Activated CD4-positive, alpha-beta memory T cell treated with anti-CD3 and anti-CD28 coated beads for 36 hours (primary cell): ENCODE measurements around the gene GPR152. TPM values are rescaled to one million over a fixed set of nuclear protein-coding genes. Genes with fewer than 3 reads are reported as not detected.
"Not testable (repeated sequence)": the region's sequence is repeated elsewhere in the genome, so short reads cannot be mapped to it uniquely, and the experiment has no call there.

Experiments
- CTCF ChIA-PET: fragments of 350-600 bp; sonication (Branson Sonifier 250); formaldehyde crosslinking; loops from one replicate; lab custom pipeline; 2021; ENCODE audit warnings: antibody characterized with exemption, inconsistent platforms; lab: Charles Lee
- POLR2A ChIA-PET: fragments of 350-600 bp; sonication (Branson Sonifier 250); formaldehyde crosslinking; loops from one replicate; lab custom pipeline; 2021; ENCODE audit warnings: antibody characterized with exemption; lab: Charles Lee
- DNase-seq: peaks from one replicate; pipeline ENCODE4 v3.0.0-alpha.2; 2020
- H3K27ac Mint-ChIP-seq: one replicate; pipeline ENCODE4 v1.8.0; 2021; ENCODE audit warnings: mixed read lengths
- H3K27me3 Mint-ChIP-seq: one replicate; pipeline ENCODE4 v1.8.0; 2021; ENCODE audit warnings: mixed read lengths
- H3K36me3 Mint-ChIP-seq: one replicate; pipeline ENCODE4 v1.8.0; 2021; ENCODE audit warnings: mixed read lengths
- H3K4me1 Mint-ChIP-seq: one replicate; pipeline ENCODE4 v1.8.0; 2021; ENCODE audit warnings: low read depth, mixed read lengths
- H3K4me3 Mint-ChIP-seq: one replicate; pipeline ENCODE4 v1.8.0; 2021; ENCODE audit warnings: mild to moderate bottlenecking, mixed read lengths
- H3K9me3 Mint-ChIP-seq: one replicate; pipeline ENCODE4 v1.8.0; 2021; ENCODE audit warnings: mixed read lengths
- intact Hi-C: fragments of 100-400 bp; cut with micrococcal nuclease; formaldehyde crosslinking; loops from one replicate; pipeline ENCODE4 v1.15.1; 2023
- total RNA-seq, 2 experiments: library from RNA; stranded (reverse); gene quantifications; one replicate each; pipeline ENCODE4 v1.2.3, GENCODE V29; 2021

Gene GPR152
- total RNA-seq, 2 experiments from 2014 or later, result not detected

DNA sequence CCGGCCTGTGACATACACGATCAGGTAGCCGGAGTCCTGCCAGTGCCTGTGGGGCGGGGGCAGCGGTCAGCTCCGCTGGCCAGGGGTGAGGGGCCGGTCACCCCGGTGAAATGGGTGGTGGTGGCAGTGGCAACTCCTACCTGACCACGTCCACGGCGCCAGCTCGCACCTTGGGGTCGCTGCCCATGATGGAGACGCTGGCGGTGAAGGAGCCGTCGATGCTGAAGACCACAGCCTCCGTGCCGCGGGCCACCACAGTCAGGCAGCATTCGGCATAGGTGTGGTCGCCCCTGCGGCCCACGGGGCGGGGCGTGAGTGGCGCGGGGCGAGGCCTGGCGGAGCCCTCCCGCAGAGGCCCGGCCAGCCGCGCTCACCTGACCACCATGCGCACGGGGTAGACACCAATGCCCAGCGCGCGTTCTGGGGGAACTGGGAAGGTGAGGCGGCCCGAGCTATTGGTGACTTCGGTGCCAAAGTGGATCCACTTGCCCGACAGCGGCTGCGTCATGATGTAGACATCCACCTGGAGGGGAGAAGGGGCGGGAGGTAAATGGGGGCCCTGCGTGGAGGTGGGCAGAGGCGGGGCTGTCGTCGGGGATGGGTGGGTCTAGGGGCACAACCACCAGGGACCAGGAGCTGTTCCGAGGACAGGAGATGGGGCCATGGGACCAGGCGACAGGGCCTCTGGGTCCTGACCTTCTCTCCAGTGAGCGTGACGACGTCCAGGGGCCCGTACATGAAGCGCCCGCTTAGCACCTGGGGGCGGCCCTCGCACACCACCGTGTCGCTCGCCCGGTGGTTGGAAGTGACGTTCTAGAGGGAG lies 41.2 kb upstream of the GPR152 start:
- Mint-ChIP-seq H3K9me3 (no peaks in the 10 kb centered on the region), H3K36me3 (peaks cover 50% of the 10 kb centered on the region), H3K4me3 (no peak overlapping the region), H3K27ac (no peak overlapping the region), H3K4me1 (peaks cover 18% of the 10 kb centered on the region), H3K27me3 (no peaks in the 10 kb centered on the region)
- ChIA-PET POLR2A (no interaction called here), CTCF (no interaction called here)
- intact Hi-C loops, result no loop called here
- no peak for DNase-seq

DNA sequence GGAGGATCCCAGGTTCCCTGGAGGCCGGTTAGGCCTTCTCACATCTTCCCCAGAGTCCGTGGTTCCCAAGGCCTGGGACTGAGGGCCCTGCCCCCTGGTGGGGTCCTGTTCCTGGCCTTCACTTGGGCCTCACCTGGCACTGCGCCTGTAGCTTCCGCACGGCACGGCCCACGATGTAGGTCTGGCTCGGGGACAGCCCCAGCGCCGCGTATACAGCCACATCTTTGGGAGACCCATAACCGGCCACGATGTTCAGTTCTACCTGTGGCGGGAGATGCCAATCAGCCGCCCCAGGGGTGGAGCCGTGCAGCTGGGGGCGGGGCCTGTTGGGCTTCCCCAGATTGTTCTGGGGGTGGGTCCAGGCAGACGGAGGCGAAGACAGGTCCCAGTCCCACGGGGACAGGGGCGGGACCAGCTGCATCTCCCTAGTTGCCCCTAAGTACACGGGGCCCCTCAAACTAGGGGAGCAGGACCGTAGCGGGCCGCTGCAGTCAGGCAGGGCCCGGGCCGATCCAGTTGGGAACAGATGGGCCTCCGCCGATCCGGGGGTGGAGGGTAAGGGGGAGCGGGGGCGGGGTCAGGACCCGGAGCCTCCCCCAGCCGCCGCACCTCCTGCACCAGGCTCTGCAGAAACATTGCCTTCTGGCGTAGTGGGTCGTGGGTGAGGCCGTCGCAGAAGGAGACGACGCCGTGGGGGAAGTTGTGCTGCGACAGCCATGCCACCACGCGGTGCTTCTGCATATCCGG lies 40.4 kb upstream of the GPR152 start:
- Mint-ChIP-seq H3K9me3 (no peaks in the 10 kb centered on the region), H3K36me3 (peaks cover 56% of the 10 kb centered on the region), H3K4me3 (no peak overlapping the region), H3K27me3 (no peaks in the 10 kb centered on the region), H3K4me1 (peaks cover 26% of the 10 kb centered on the region), H3K27ac (no peak overlapping the region)
- DNase-seq, result peak; percentile 49
- intact Hi-C loops, result no loop called here
- POLR2A ChIA-PET, result interaction anchor here (2.0 to 2.6 kb wide), 2 partner anchors 25 to 54 kb away, joined by 6 to 9 read pairs; partner anchors contain the start of gene TMEM134
- CTCF ChIA-PET, result no interaction called here

DNA sequence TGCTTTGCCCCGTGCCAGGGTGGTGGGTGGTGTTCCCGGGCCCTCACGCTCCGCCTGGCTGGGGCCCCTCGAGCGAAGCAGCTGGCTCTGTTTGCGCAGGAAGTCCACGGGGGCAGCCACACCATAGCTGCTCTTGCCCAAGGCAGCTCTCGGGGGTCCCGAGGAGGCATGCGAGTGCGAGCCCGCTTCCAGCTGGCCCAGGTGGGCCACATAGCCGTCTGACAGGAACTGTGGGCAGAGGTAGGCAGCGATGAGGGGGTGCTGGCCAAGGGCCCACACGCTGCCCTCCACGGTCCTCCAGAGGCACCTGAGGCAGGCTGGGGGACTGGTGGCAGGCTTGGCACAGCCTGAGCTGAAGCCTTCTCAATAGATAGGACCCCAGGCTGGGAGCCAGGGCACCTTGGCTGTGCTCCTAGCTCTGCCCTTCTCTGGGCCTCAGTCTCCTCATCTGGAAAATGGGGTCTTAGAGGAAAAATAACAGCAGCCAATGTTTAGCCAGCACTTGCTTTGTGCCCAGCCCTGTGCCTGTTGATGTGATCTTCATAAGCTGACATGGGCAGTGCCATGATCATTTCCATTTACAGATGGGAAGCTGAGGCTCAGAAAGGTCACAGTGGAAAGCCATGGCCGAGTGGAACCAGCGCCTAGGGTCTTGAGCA lies 39.7 kb upstream of the GPR152 start:
- no peak for DNase-seq
- CTCF ChIA-PET, result no interaction called here
- POLR2A ChIA-PET, result interaction anchor here (2.0 to 2.6 kb wide), 3 partner anchors 24 to 55 kb away, joined by 6 to 9 read pairs (median 6); partner anchors contain the start of genes PTPRCAP and TMEM134
- Mint-ChIP-seq H3K36me3 (peaks cover 54% of the 10 kb centered on the region), H3K9me3 (no peaks in the 10 kb centered on the region), H3K4me1 (peaks cover 34% of the 10 kb centered on the region), H3K27ac (no peak overlapping the region), H3K4me3 (no peak overlapping the region), H3K27me3 (no peaks in the 10 kb centered on the region)
- intact Hi-C loops, result no loop called here

DNA sequence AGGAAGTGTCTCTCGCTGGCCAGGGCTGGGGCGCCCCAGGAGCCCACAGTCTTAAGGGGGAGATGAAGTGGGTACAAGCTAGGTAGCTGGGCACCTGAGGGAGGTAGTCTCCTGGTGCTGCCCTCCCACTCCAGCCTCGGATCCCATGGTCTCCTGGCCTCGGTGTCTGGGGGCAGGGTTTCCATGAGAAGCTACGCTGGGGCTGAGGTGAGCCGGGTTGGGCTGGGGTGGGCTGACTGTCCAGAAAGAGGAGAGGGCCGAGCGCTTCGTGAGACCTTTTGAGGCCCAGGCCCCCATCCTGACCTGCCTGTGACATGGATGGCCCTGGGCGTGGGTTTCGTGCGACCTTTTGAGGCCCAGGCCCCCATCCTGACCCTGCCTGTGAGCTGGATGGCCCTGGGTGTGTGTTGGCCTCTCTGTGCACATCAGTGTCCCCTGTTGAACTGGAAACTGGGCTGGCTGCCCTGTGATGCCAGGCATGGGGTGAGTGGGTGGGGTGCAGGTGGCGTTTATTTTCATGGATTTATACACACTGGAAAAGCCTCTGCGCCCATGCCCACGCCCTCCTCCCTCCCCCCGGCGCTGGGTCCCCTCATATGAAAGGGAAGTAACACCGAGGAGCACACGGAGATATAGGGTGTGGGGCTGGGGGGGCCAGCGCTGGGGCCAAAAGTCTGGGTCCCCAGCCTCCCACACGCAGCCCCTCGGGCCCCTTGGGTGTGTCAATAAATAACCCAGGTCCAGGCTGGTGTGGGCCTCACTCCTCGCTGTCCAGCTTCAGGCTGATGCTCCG lies 38.9 kb upstream of the GPR152 start:
- DNase-seq, result no peak
- ChIA-PET POLR2A (interaction anchor here (1.1 to 2.6 kb wide), 5 partner anchors 23 to 87 kb away, joined by 3 to 9 read pairs (median 6); partner anchors contain the start of genes PTPRCAP and TMEM134), CTCF (no interaction called here)
- Mint-ChIP-seq H3K27ac (peak overlapping the region; percentile 69), H3K4me1 (peaks cover 41% of the 10 kb centered on the region), H3K4me3 (no peak overlapping the region), H3K36me3 (peaks cover 54% of the 10 kb centered on the region), H3K27me3 (no peaks in the 10 kb centered on the region), H3K9me3 (no peaks in the 10 kb centered on the region)
- intact Hi-C loops, result no loop called here

DNA sequence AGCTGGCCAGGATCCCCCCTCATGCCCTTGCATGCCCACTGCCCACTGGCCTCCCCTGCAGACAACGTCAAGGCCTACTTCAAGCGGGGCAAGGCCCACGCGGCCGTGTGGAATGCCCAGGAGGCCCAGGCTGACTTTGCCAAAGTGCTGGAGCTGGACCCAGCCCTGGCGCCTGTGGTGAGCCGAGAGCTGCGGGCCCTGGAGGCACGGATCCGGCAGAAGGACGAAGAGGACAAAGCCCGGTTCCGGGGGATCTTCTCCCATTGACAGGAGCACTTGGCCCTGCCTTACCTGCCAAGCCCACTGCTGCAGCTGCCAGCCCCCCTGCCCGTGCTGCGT lies 38.2 kb upstream of the GPR152 start:
- DNase-seq, result no peak
- POLR2A ChIA-PET, result interaction anchor here (1.1 to 4.2 kb wide), 5 partner anchors 14 to 86 kb away, joined by 3 to 21 read pairs (median 6); partner anchors contain the start of genes PITPNM1, PTPRCAP and TMEM134

DNA sequence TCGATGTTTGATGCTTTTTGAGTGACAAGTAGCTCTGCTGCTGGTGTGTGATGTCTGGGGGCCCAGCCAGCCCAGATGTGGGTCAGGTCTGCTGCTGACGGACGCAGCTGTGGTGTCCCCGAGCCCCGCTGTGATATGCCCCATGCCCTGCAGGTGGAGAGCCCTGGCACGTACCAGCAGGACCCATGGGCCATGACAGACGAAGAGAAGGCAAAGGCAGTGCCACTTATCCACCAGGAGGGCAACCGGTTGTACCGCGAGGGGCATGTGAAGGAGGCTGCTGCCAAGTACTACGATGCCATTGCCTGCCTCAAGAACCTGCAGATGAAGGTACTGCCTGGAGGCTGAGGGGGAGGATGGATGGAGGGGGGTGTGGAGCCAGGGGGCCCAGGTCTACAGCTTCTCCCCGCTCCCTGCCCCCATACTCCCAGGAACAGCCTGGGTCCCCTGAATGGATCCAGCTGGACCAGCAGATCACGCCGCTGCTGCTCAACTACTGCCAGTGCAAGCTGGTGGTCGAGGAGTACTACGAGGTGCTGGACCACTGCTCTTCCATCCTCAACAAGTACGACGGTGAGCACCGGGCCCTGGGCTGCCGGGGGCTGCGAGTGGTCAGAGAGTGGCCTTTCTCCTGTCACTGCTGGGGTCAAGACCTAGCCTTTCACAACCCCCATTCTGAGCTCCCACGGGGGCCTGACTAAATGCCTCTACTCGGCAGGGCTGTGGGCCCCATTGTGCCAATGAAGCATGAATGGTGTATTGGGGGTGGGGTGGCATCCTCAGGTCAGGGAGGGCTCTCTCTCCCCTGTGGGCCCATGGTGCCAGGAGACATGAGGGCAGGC lies 37.6 kb upstream of the GPR152 start:
- ChIA-PET CTCF (no interaction called here), POLR2A (interaction anchor here (1.1 to 4.2 kb wide), 5 partner anchors 15 to 86 kb away, joined by 3 to 21 read pairs (median 6); partner anchors contain the start of genes PITPNM1, PTPRCAP and TMEM134)
- Mint-ChIP-seq H3K27ac (peak overlapping the region; percentile 85), H3K4me1 (peaks cover 50% of the 10 kb centered on the region), H3K9me3 (no peaks in the 10 kb centered on the region), H3K27me3 (no peaks in the 10 kb centered on the region), H3K4me3 (peak overlapping the region; percentile 34), H3K36me3 (peaks cover 57% of the 10 kb centered on the region)
- no peak for DNase-seq
- intact Hi-C loops, result loop anchor here (5.0 to 10.0 kb wide), 3 partner anchors 203 to 375 kb away; partner anchors contain the start of genes ANKRD13D and KDM2A

More for the DNA sequence above, 38.2 kb upstream of the GPR152 start:
- intact Hi-C loops, result no loop called here
- no peaks in the 10 kb centered on the region for H3K27me3 Mint-ChIP-seq
- H3K27ac Mint-ChIP-seq, result peak overlapping the region; percentile 69
- peaks cover 56% of the 10 kb centered on the region for H3K36me3 Mint-ChIP-seq
- H3K9me3 Mint-ChIP-seq, result no peaks in the 10 kb centered on the region
- CTCF ChIA-PET, result no interaction called here
- H3K4me3 Mint-ChIP-seq, result no peak overlapping the region
- H3K4me1 Mint-ChIP-seq, result peaks cover 49% of the 10 kb centered on the region

DNA sequence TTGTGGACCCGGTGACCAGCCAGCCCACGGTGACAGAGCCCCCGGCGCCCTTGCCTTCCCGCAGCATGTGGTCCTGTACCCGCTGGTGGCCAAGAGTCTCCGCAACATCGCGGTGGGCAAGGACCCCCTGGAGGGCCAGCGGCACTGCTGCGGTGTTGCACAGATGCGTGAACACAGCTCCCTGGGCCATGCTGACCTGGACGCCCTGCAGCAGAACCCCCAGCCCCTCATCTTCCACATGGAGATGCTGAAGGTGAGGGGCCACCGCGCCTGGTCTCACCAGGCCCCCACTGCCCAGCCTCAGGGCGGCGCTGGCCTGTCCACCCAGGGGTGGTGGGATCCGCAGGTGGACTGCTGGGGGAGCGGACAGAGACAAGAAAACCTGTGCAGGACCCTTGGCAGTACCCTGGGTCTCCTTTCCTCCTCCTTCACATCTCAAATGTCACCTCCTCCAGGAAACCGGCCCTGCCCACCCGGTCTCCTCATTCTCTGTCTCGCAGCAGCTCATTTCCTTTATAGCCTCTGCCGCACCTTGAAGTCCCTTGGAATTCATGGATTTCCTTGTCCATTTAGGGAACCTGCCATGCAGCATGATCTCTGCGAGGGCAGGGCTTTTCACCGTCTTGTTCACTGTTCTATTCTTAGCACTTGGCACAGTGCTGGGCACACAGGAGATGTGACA lies 36.8 kb upstream of the GPR152 start:
- Mint-ChIP-seq H3K27me3 (no peaks in the 10 kb centered on the region), H3K4me3 (peak overlapping the region; percentile 34), H3K4me1 (peaks cover 58% of the 10 kb centered on the region), H3K9me3 (no peaks in the 10 kb centered on the region), H3K27ac (peak overlapping the region; percentile 99), H3K36me3 (peaks cover 64% of the 10 kb centered on the region)
- intact Hi-C loops, result loop anchor here (5.0 to 10.0 kb wide), 3 partner anchors 202 to 375 kb away; partner anchors contain the start of genes ANKRD13D and KDM2A
- CTCF ChIA-PET, result interaction anchor here (2.3 kb wide), 1 partner anchor 17 kb away, joined by 10 read pairs; the partner anchor contains the start of gene PITPNM1
- POLR2A ChIA-PET, result interaction anchor here (1.4 to 7.2 kb wide), 3 partner anchors 16 to 92 kb away, joined by 5 to 67 read pairs (median 21); partner anchors contain the start of genes PITPNM1 and PTPRCAP
- DNase-seq, result no peak

DNA sequence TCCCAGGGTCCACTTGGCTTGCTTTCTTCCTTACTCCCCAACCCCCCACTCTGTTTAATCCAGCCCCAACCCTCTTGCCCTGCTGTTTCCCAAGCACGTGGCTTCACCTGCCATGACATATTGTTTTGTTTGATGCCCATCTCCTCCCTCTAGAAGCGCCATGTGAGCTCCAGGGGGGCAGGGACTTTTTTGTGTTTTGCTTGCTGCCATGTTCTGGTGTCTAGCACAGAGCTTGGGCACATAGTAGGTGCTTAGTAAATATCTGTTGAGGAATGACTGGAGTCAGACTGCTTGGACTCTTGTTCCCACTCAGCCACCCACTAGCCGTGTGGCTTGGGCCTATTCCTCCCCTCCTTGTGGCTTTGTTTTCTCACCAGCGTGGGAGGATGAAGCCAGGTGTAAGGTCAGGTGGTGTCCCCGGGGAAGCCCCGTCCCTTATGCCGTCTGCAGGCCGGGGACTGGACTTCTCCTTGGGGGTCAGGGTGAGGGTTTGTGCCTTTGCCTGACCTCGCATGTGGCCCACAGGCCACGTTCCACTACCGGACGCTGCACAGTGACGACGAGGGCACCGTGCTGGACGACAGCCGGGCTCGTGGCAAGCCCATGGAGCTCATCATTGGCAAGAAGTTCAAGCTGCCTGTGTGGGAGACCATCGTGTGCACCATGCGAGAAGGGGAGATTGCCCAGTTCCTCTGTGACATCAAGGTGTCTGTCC lies 34.1 kb upstream of the GPR152 start:
- DNase-seq, result peak; percentile 87
- ChIA-PET POLR2A (interaction anchor here (1.0 to 7.2 kb wide), 7 partner anchors 18 to 214 kb away, joined by 3 to 67 read pairs (median 17); partner anchors contain the start of genes CDK2AP2, CORO1B, PITPNM1 and PPP1CA), CTCF (interaction anchor here (0.6 to 1.5 kb wide), 3 partner anchors 19 to 133 kb away, joined by 3 to 4 read pairs (median 4); partner anchors contain the start of gene RAD9A)
- Mint-ChIP-seq H3K27ac (peak overlapping the region; percentile 99), H3K9me3 (no peaks in the 10 kb centered on the region), H3K4me1 (peaks cover 64% of the 10 kb centered on the region), H3K36me3 (peaks cover 60% of the 10 kb centered on the region), H3K27me3 (no peaks in the 10 kb centered on the region), H3K4me3 (peak overlapping the region; percentile 90)
- intact Hi-C loops, result loop anchor here (1.0 to 10.0 kb wide), 6 partner anchors 20 to 372 kb away; partner anchors contain the start of genes ANKRD13D and KDM2A

DNA sequence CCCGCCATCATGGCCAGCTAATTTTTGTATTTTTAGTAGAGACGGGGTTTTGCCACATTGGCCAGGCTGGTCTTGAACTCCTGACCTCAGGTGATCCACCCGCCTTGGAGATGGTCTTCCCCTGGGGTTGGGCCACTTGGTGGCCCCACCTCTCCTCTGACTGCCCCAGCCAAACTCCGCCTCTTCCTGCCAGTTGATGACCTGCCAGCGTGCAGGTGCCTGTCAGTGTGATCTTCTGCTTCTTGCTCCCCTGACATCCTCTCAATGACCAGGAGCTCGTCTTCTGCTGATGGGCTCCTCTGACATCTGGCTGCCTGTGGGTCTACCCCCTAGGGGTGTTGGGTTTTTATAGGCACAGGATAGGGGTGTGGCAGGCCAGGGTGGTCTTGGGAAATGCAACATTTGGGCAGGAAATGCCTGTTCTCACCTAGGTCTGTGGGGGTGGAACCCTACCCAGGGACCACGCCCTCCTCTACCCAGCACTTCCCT lies 33.4 kb upstream of the GPR152 start:
- not testable (repeated sequence) for H3K9me3 Mint-ChIP-seq
- CTCF ChIA-PET, result interaction anchor here (0.9 to 3.6 kb wide), 3 partner anchors 17 to 129 kb away, joined by 3 to 13 read pairs (median 4); partner anchors contain the start of gene TMEM134

More for the DNA sequence above, 33.4 kb upstream of the GPR152 start:
- H3K36me3 Mint-ChIP-seq, result peaks cover 55% of the 10 kb centered on the region
- intact Hi-C loops, result loop anchor here (1.0 to 10.0 kb wide), 5 partner anchors 47 to 371 kb away; partner anchors contain the start of genes ANKRD13D and KDM2A
- H3K4me1 Mint-ChIP-seq, result peaks cover 62% of the 10 kb centered on the region
- peak overlapping the region; percentile 99 for H3K27ac Mint-ChIP-seq
- POLR2A ChIA-PET, result interaction anchor here (0.6 to 7.2 kb wide), 11 partner anchors 17 to 84 kb away, joined by 3 to 67 read pairs (median 4); partner anchors contain the start of genes CDK2AP2, CORO1B, PITPNM1 and PPP1CA
- H3K4me3 Mint-ChIP-seq, result peak overlapping the region; percentile 90
- H3K27me3 Mint-ChIP-seq, result not testable (repeated sequence)
- DNase-seq, result peak; percentile 90
